Keratinocyte (primary cell): ENCODE data around the gene PAQR4. TPM values are rescaled to one million over a fixed set of nuclear protein-coding genes. Genes with fewer than 3 reads are reported as not detected.

ENCODE experiments used
- DNase-seq: peaks from one replicate; pipeline ENCODE4 v3.0.0-alpha.2; 2011; ENCODE audit warnings: low read depth, missing footprints, low spot score
- FAIRE-seq: peaks from 2 replicates; lab custom pipeline; 2011; peaks lifted over from hg19 to GRCh38; lab: Jason Lieb, UNC
- H2AFZ ChIP-seq: 2 replicates; pipeline ENCODE4 v1.6.0; 2012; ENCODE audit warnings: low read length, control low read depth, inconsistent platforms; ENCODE audit not compliant: control insufficient read depth
- H3K27ac ChIP-seq: 2 replicates; pipeline ENCODE4 v1.5.1; 2011; ENCODE audit warnings: low read length; ENCODE audit not compliant: control insufficient read depth, insufficient read depth
- H3K27me3 ChIP-seq: 3 replicates; pipeline ENCODE4 v1.6.0; 2011; ENCODE audit warnings: low read length; ENCODE audit not compliant: control insufficient read depth, insufficient read depth; ENCODE audit errors: extremely low read depth
- H3K36me3 ChIP-seq, 2 experiments: 2 replicates in 1 of 2; 3 replicates in 1 of 2; pipeline ENCODE4 v1.5.1; 2011; ENCODE audit warnings: low read length in 2 of 2, mild to moderate bottlenecking in 1 of 2; ENCODE audit not compliant: control insufficient read depth in 2 of 2, insufficient read depth in 2 of 2; ENCODE audit errors: extremely low read depth in 1 of 2
- H3K4me1 ChIP-seq: 3 replicates; pipeline ENCODE4 v1.5.1; 2011; ENCODE audit warnings: low read length; ENCODE audit not compliant: control insufficient read depth, insufficient read depth; ENCODE audit errors: extremely low read depth
- H3K4me2 ChIP-seq: 3 replicates; pipeline ENCODE4 v1.6.0; 2011; ENCODE audit warnings: low read depth, low read length; ENCODE audit not compliant: control insufficient read depth, insufficient read depth; ENCODE audit errors: extremely low read depth
- H3K4me3 ChIP-seq, 3 experiments: fragments of 200-600 bp in 1 of 3; sonication (generic) in 1 of 3; 2 replicates in 2 of 3; 3 replicates in 1 of 3; pipeline ENCODE4 v1.5.1; 2011 to 2016; ENCODE audit warnings: low read length in 3 of 3, mild to moderate bottlenecking in 3 of 3, control low read depth in 2 of 3, inconsistent platforms in 1 of 3, low read depth in 1 of 3, mixed read lengths in 1 of 3, mixed run types in 1 of 3, moderate library complexity in 1 of 3; ENCODE audit not compliant: control insufficient read depth in 2 of 3, insufficient read depth in 2 of 3; ENCODE audit errors: extremely low read depth in 1 of 3
- H3K79me2 ChIP-seq: 2 replicates; pipeline ENCODE4 v1.6.0; 2012; ENCODE audit warnings: low read length; ENCODE audit not compliant: control insufficient read depth, insufficient read depth
- H3K9ac ChIP-seq: 3 replicates; pipeline ENCODE4 v1.6.0; 2011; ENCODE audit warnings: low read length; ENCODE audit not compliant: control insufficient read depth, insufficient read depth; ENCODE audit errors: extremely low read depth
- H3K9me1 ChIP-seq: 3 replicates; pipeline ENCODE4 v1.6.0; 2011; ENCODE audit warnings: low read length; ENCODE audit not compliant: control insufficient read depth, insufficient read depth; ENCODE audit errors: extremely low read depth
- H3K9me3 ChIP-seq: 2 replicates; pipeline ENCODE4 v1.5.1; 2012; ENCODE audit warnings: low read depth, low read length; ENCODE audit not compliant: control insufficient read depth
- H4K20me1 ChIP-seq: 3 replicates; pipeline ENCODE4 v1.6.0; 2011; ENCODE audit warnings: low read length; ENCODE audit not compliant: control insufficient read depth, insufficient read depth; ENCODE audit errors: extremely low read depth
- CTCF ChIP-seq, 3 experiments: IDR thresholded peaks in 1 of 3; conservative IDR thresholded peaks in 1 of 3; optimal IDR thresholded peaks in 1 of 3; 2 replicates in 2 of 3; 3 replicates in 1 of 3; pipeline versions ENCODE3 to v1.5.1; 2011; ENCODE audit warnings: low read length in 3 of 3, mild to moderate bottlenecking in 3 of 3, moderate library complexity in 2 of 3, control low read depth in 1 of 3, inconsistent platforms in 1 of 3; ENCODE audit not compliant: insufficient read depth in 2 of 3; ENCODE audit errors: extremely low read depth in 1 of 3
- EZH2 ChIP-seq: IDR thresholded peaks from one replicate; pipeline ENCODE4 v1.6.1; 2012; ENCODE audit warnings: inconsistent platforms, mild to moderate bottlenecking, low read length, moderate library complexity
- dilution Hi-C: fragments of 300-500 bp; cut with MboI; formaldehyde crosslinking; loops from one replicate; pipeline ENCODE4 v1.7.0; 2020; ENCODE audit warnings: low sequenced_read_pairs; ENCODE audit not compliant: extremely low pct_ligation_motif_present
- polyA plus RNA-seq, 5 experiments: library from polyadenylated mRNA; depleted of rRNA in 3 of 5; stranded (reverse) in 3 of 5; stranded (forward) in 1 of 5; unstranded in 1 of 5; fragments of >200 nt; gene quantifications; 1 replicate in 1 of 5; 2 replicates in 3 of 5; 3 replicates in 1 of 5; pipeline versions ENCODE4 v1.2.1 to v1.2.3, GENCODE V29; 2011 to 2012; ENCODE audit warnings: missing spikeins in 2 of 5, low read depth in 1 of 5, low replicate concordance in 1 of 5

Gene PAQR4
- polyA plus RNA-seq, 1 donor (not counting 4 experiments of a cell fraction or from before 2014, with no cell fraction given) = 16.8 TPM

GRCh38 chr16:2956579-2956956, 12.6 kb upstream of the PAQR4 start:
- no peaks in the 10 kb centered on the region for H3K9me1 ChIP-seq
- no peaks in the 10 kb centered on the region for H3K79me2 ChIP-seq
- H3K4me2 ChIP-seq = no peak overlapping the region
- no peak for DNase-seq
- TF ChIP-seq CTCF (optimal IDR thresholded peaks at IDR 0.05 in 1 of 3, IDR thresholded peaks at IDR 0.05 in 1 of 3, conservative IDR thresholded peaks at IDR 0.05 in 1 of 3; ENCODE audit: extremely low read depth in 1 of 3, insufficient read depth in 2 of 3, low read length in 3 of 3) (no peak), EZH2 (no peak)
- H3K27me3 ChIP-seq = peaks cover 6% of the 10 kb centered on the region
- dilution Hi-C loops = no loop called here
- H3K27ac ChIP-seq = no peak overlapping the region
- no peaks in the 10 kb centered on the region for H3K36me3 ChIP-seq
- FAIRE-seq = no peak
- no peak overlapping the region for H3K9ac ChIP-seq
- H4K20me1 ChIP-seq = no peaks in the 10 kb centered on the region
- H3K4me1 ChIP-seq = peaks cover 8% of the 10 kb centered on the region
- H3K4me3 ChIP-seq = no peak overlapping the region
- no peaks in the 10 kb centered on the region for H3K9me3 ChIP-seq
- H2AFZ ChIP-seq = no peak overlapping the region

- Histone ChIP-seq H3K9me1 (no peaks in the 10 kb centered on the region), H3K36me3 (no peaks in the 10 kb centered on the region), H3K4me2 (no peak overlapping the region), H3K79me2 (no peaks in the 10 kb centered on the region), H3K27ac (no peak overlapping the region), H2AFZ (no peak overlapping the region), H3K9ac (no peak overlapping the region), H4K20me1 (no peaks in the 10 kb centered on the region), H3K9me3 (no peaks in the 10 kb centered on the region), H3K4me1 (peaks cover 16% of the 10 kb centered on the region), H3K4me3 (no peak overlapping the region), H3K27me3 (peaks cover 6% of the 10 kb centered on the region)
- TF ChIP-seq EZH2 = no peak
- dilution Hi-C loops = no loop called here
- FAIRE-seq = no peak
- DNase-seq = no peak
Observed at GRCh38 chr16:2959206-2959605, 9.9 kb upstream of the PAQR4 start.
